ENCODE data around the gene IGIP. TPM values are rescaled to one million over a fixed set of nuclear protein-coding genes. Genes with fewer than 3 reads are reported as not detected.
A peak's percentile ranks its signal among the peaks of the same experiment; 100 is the strongest.

IGIP gene
- total RNA-seq, 4 donors from 2014 or later, result 6.1 to 16.5 (median 11.6) TPM

DNA sequence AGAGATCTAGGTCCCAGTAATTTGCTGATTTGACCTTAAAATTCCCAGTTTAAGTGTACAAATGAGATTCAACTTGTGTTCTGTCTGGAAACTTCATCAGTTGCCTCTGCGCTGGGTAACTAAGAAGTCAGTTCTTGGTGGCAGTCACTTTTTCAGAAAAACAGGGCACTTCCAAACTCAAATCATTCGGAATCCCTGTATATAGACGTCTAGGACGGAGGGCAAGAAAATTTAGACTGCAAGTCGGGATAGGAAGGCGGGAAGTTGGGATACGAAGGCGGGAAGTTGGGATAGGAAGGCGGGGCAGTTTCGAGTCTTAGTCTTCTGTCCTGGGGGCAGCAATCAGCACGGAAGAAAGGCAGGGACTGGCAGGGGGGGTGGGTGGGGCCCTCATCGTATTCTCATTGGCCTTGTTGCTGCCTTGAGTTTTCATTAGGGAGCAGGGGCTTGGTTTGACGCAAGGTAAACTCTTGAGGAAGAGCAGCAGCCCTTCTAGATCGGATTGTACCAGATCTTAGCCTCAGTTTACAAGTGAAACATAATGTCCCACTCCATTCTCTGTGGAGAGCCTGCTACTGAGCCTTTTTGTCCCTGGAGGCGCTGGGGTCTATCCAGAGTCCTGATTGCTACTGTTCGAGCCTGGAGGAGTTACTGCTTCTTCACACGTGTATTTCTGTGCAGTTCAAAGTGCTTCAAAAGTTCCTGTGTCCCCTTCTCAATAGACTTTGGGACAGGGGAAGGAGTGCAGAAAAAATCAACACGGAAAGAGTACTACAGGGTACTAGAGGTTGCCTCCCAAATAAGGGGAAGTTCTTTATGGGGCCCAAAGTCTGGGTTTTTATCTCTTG is 14.5 kb upstream of the IGIP start:
- Histone ChIP-seq H3K27ac (no peak overlapping the region), H3K4me1 (peaks cover 74% of the 10 kb centered on the region), H3K9me3 (no peaks in the 10 kb centered on the region), H3K36me3 (no peaks in the 10 kb centered on the region), H3K4me3 (no peak overlapping the region), H3K27me3 (no peaks in the 10 kb centered on the region)
- WGBS, result 78% methylated on average over 18 of the region's 18 CpGs
- TF ChIP-seq EP300 (IDR thresholded peaks at IDR 0.05) (no peak), POLR2AphosphoS5 (IDR thresholded peaks at IDR 0.05) (no peak)
- TF ChIP-seq, protein P1, sequence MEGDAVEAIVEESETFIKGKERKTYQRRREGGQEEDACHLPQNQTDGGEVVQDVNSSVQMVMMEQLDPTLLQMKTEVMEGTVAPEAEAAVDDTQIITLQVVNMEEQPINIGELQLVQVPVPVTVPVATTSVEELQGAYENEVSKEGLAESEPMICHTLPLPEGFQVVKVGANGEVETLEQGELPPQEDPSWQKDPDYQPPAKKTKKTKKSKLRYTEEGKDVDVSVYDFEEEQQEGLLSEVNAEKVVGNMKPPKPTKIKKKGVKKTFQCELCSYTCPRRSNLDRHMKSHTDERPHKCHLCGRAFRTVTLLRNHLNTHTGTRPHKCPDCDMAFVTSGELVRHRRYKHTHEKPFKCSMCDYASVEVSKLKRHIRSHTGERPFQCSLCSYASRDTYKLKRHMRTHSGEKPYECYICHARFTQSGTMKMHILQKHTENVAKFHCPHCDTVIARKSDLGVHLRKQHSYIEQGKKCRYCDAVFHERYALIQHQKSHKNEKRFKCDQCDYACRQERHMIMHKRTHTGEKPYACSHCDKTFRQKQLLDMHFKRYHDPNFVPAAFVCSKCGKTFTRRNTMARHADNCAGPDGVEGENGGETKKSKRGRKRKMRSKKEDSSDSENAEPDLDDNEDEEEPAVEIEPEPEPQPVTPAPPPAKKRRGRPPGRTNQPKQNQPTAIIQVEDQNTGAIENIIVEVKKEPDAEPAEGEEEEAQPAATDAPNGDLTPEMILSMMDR (IDR thresholded peaks at IDR 0.05), result no peak
- DNase-seq (ENCODE audit: low spot score in 2 of 2), result no peak

DNA sequence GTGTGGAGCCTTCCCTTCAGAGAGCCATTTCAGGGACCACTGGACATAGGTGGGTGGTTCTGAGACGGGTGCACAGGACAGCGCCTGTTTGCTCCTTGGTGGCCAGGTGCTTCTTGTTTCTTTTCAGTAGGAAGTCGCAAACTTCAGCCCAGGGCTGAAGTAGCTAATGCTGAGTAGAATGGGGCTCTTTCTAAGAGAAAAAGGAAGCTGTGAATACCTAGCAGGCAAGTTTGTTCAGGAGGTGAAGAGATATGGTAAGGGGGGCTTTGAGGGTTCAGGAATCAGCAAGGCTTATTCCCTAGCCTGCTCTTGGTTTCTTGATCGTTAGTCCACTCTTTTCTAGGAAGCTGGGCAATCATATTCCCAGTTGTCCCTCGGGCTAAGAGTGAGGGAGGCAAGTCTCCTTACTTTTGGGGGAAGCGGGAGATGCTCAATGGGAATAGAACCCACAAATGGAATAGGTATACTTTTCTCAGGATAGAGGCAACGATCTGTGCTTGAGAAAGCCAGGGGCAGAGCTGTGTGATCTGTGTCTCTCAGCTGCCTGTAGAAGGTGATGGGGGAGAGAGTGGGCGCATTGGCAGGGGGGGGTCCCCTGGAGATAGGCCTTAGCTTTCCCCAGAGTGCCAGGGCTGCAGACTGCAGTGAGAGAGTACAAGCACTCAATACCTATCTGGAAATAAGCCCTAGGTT is 13.7 kb upstream of the IGIP start:
- Histone ChIP-seq H3K4me1 (peaks cover 73% of the 10 kb centered on the region), H3K36me3 (no peaks in the 10 kb centered on the region), H3K27ac (no peak overlapping the region), H3K4me3 (no peak overlapping the region), H3K9me3 (no peaks in the 10 kb centered on the region), H3K27me3 (no peaks in the 10 kb centered on the region)
- TF ChIP-seq POLR2AphosphoS5 (IDR thresholded peaks at IDR 0.05), result no peak
- TF ChIP-seq, protein P1 (IDR thresholded peaks at IDR 0.05), result no peak
- TF ChIP-seq EP300 (IDR thresholded peaks at IDR 0.05), result no peak
- no peak for TF ChIP-seq POLR2A (IDR thresholded peaks at IDR 0.05)
- 77% methylated on average over 8 of the region's 8 CpGs for WGBS
- DNase-seq (ENCODE audit: low spot score in 2 of 2), result no peak

DNA sequence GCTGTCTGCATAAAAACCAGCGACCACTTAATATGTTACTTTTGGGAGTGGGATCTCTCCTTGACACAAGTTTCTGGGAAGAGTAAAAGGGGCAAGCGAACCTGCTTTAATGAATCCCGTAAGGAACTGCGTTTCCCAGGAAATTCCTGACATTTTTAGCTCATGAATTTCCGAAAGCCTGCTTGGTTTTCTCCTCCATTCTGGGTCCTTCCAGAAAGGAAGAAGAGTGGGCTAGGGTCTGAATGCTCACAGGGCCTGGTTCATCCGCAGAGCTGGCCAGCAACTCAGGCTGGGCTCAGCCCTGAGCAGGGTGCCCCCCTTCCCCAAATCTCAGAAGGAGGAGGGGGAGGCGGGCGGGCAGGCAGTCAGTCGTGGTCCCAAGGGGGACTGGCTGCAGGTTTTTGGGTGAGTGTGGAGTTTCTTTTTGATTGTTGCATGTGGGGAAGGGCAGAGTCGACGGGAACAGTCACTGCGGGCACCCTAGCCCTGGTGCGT is 13.0 kb upstream of the IGIP start:
- TF ChIP-seq POLR2A (IDR thresholded peaks at IDR 0.05), result no peak
- TF ChIP-seq, protein P1 (IDR thresholded peaks at IDR 0.05), result no peak
- TF ChIP-seq EP300 (IDR thresholded peaks at IDR 0.05), result no peak
- TF ChIP-seq POLR2AphosphoS5 (IDR thresholded peaks at IDR 0.05), result no peak
- Histone ChIP-seq H3K27ac (peak overlapping the region; percentile 96), H3K27me3 (no peaks in the 10 kb centered on the region), H3K4me3 (peak overlapping the region; percentile 92), H3K36me3 (no peaks in the 10 kb centered on the region), H3K4me1 (peaks cover 77% of the 10 kb centered on the region), H3K9me3 (no peaks in the 10 kb centered on the region)
- no peak for DNase-seq (ENCODE audit: low spot score in 2 of 2)
- WGBS, result 26% methylated on average over 10 of the region's 13 CpGs

DNA sequence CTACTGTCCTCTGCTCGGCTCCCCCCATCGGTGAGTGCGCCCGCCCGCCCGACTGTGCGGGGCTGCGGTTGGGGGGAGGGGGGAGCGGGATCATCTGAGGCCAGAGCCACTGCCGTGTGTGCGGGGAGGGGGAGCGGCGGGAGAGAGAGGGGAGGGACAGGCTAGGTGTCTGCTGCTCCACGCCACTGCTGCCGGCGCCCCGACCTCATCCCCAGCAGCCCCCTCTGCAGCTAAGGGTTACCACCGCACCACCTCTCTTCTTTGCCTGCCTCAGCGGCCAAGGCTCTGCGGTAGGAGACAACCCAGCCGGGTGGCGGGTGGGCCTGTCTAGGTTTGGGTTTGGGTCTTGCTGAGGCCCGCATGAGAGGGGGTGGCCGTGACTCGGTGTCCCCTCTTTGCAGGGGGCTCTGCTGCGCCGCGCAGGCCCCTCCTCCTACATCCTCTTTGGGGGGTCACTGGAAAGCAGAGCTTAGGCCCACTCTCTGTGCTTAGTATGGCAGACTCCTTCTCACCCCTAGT is 12.5 kb upstream of the IGIP start:
- no peak for TF ChIP-seq POLR2AphosphoS5 (IDR thresholded peaks at IDR 0.05)
- no peak for TF ChIP-seq POLR2A (IDR thresholded peaks at IDR 0.05)
- TF ChIP-seq, protein P1 (IDR thresholded peaks at IDR 0.05), result no peak
- no peak for TF ChIP-seq EP300 (IDR thresholded peaks at IDR 0.05)
- DNase-seq (ENCODE audit: low spot score in 2 of 2), result peak in 1 of 2 donors; percentile 71
- Histone ChIP-seq H3K27ac (peak overlapping the region; percentile 96), H3K27me3 (no peaks in the 10 kb centered on the region), H3K4me3 (peak overlapping the region; percentile 92), H3K36me3 (no peaks in the 10 kb centered on the region), H3K9me3 (no peaks in the 10 kb centered on the region), H3K4me1 (peaks cover 78% of the 10 kb centered on the region)
- WGBS, result 5% methylated on average over 18 of the region's 28 CpGs

Measured in suprapubic skin (tissue), 4 donors.